CMK (cell line): ENCODE measurements around the gene DERA.

Experiments
- DNase-seq: peaks from one replicate; pipeline ENCODE4 v3.0.0-alpha.2; 2010; ENCODE audit warnings: low read depth

DERA gene

DNA sequence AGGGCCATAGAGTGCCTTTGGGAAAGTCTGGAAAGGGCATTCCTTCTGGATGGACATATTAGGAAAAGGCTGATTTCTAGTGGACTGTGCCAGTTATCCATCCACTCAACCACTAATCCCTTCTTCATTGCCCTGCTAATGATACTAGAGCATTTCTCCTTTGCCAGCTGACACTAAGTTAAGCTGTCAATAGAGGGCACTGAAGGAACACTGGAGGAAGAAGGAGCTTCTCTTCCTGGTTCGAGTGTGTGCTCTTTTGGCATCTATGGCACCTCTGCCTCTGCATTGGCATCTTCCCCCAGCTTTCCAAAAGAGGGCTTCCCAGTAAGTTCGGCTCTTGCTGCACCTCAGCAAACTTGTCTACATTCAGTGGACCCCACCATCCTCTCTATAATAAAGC lies 165.4 kb downstream of the DERA start:
- DNase-seq, result no peak

- DNase-seq, result no peak
Measured at GRCh38 chr12:16076970-16077522, 165.9 kb downstream of the DERA start.

- DNase-seq, result no peak
Measured at GRCh38 chr12:16086462-16086861, 175.3 kb downstream of the DERA start.

GRCh38 chr12:16086942-16087341 lies 175.8 kb downstream of the DERA start:
- DNase-seq, result no peak
